Esophagus muscularis mucosa (tissue), 3 donors: Measurements from ENCODE around the gene TRIM15.

Experiments
- POLR2A ChIP-seq: fragments of 450-650 bp; IDR thresholded peaks from one replicate; pipeline ENCODE4 v1.6.1; 2017; ENCODE audit warnings: antibody characterized with exemption, moderate library complexity, mild to moderate bottlenecking, low read depth
- POLR2AphosphoS5 ChIP-seq, 2 donors: sonication (generic); formaldehyde crosslinking; IDR thresholded peaks; one replicate each; pipeline ENCODE4 v1.6.1; 2017; ENCODE audit warnings: antibody characterized with exemption in 2 of 2
- TF ChIP-seq, protein P1 (sequence below), 3 experiments: fragments of 200-600 bp in 2 of 3; fragments of 450-650 bp in 1 of 3; sonication (generic) in 2 of 3; IDR thresholded peaks; one replicate each; pipeline ENCODE4 v1.5.1; 2017 to 2019; ENCODE audit warnings: antibody characterized with exemption in 3 of 3, mild to moderate bottlenecking in 2 of 3, moderate library complexity in 1 of 3

DNA sequence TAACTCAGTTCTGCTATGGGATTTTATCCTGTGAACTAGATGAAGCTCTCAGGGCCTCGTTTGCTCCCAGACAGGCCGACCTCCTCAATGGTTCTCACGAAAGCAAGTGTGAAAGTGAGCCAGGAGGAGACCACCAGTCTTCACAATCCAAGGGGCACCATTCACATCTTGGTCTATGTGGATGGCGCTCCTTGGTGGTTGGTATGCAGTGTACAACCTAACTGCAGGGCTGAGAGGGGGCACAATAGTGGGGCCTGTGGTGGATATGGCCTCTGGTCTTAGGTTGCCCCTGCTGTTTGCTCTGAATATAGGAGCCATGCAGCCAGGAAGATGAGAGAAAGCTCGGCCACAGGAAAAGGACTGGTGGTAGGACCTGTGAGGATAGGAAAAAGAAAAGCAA is 25.2 kb downstream of the TRIM15 start:
- TF ChIP-seq, protein P1, sequence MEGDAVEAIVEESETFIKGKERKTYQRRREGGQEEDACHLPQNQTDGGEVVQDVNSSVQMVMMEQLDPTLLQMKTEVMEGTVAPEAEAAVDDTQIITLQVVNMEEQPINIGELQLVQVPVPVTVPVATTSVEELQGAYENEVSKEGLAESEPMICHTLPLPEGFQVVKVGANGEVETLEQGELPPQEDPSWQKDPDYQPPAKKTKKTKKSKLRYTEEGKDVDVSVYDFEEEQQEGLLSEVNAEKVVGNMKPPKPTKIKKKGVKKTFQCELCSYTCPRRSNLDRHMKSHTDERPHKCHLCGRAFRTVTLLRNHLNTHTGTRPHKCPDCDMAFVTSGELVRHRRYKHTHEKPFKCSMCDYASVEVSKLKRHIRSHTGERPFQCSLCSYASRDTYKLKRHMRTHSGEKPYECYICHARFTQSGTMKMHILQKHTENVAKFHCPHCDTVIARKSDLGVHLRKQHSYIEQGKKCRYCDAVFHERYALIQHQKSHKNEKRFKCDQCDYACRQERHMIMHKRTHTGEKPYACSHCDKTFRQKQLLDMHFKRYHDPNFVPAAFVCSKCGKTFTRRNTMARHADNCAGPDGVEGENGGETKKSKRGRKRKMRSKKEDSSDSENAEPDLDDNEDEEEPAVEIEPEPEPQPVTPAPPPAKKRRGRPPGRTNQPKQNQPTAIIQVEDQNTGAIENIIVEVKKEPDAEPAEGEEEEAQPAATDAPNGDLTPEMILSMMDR (IDR thresholded peaks at IDR 0.05) = no peak
- TF ChIP-seq POLR2A (no peak), POLR2AphosphoS5 (IDR thresholded peaks at IDR 0.05) (no peak)
